ENCODE measurements around the gene RARS1. TPM values are rescaled to one million over a fixed set of nuclear protein-coding genes. Genes with fewer than 3 reads are reported as not detected.

RARS1 gene
- 56.6 TPM for total RNA-seq
- long read RNA-seq, transcript RARS-201 (15 exons, 2,146 nt): major isoform, 42 of 46 reads
- long read RNA-seq, partial matches to known transcripts: 1 of 46 reads
- long read RNA-seq, other reads (novel, unspliced or antisense): 3 of 46 reads

DNA sequence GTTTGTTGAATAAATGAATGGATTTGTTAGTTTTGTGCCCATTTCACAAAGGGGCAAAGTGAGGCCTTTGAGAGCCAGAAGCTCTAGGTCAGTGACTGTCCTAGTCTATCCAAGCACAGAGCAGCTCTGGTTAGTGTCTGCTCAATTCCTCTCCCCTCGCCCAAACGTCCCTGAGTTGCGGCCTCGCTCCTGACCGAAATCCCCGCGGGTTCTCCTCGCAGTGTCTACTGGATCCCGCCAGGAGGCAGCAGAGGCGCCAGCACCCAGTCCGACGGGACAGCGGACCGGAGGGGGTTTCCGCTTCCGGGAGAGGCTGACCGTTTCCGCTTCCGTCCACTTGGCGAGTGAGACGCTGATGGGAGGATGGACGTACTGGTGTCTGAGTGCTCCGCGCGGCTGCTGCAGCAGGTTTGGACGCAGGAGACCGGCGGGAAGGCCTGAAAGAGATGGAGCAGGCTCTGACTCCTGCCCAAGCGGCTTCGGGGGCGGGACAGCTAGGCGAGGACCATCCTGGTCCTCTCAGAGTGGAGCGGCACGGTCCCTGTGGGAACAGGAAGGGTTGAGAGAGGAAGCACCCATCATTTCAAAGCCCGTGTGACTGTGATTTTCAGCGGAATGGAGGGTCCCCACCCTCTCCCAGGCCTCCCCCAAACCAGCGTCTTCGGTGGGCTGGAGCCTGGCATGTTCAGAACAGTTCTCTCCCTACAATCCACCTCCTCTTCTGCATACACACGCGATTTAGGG is at the start of gene RARS1:
TSS of gene RARS1 (plus strand) at position 336 of the 744 bp plus-strand sequence. CDS start at position 364, 28 bp downstream.
- peak within 1 kb of the TSS; percentile 90 for H3K4me3 ChIP-seq
- DNase-seq: peak; percentile 96
- intact Hi-C loops (cut with DNase I): no loop called here
- TF ChIP-seq, protein P1, sequence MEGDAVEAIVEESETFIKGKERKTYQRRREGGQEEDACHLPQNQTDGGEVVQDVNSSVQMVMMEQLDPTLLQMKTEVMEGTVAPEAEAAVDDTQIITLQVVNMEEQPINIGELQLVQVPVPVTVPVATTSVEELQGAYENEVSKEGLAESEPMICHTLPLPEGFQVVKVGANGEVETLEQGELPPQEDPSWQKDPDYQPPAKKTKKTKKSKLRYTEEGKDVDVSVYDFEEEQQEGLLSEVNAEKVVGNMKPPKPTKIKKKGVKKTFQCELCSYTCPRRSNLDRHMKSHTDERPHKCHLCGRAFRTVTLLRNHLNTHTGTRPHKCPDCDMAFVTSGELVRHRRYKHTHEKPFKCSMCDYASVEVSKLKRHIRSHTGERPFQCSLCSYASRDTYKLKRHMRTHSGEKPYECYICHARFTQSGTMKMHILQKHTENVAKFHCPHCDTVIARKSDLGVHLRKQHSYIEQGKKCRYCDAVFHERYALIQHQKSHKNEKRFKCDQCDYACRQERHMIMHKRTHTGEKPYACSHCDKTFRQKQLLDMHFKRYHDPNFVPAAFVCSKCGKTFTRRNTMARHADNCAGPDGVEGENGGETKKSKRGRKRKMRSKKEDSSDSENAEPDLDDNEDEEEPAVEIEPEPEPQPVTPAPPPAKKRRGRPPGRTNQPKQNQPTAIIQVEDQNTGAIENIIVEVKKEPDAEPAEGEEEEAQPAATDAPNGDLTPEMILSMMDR (IDR thresholded peaks at IDR 0.05): peak; percentile 93
- peak; percentile 100 for ATAC-seq
- H3K36me3 ChIP-seq: peaks cover 34% of the 10 kb centered on the region
- H3K9me3 ChIP-seq: no peaks in the 10 kb centered on the region
- peaks cover 13% of the 10 kb centered on the region for H3K4me1 ChIP-seq
- H3K27ac ChIP-seq: peak within 1 kb of the TSS; percentile 58
- H3K27me3 ChIP-seq: no peaks in the 10 kb centered on the region

DNA sequence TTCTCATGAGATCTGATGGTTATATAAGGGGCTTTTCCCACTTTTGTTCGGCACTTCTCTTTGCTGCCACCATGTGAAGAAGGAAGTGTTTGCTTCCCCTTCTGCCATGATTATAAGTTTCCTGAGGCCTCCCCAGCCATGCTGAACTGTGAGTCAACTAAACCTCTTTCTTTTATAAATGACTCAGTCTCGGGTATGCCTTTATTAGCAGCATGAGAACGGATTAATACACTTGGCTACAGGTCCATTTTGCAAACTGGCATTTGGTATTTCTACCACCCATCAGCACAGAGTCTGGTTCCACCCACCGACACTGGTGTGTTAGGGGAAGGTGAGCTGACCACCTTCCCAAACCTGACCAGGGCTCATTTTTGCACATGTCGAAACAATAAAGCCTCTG is 47.9 kb upstream of the RARS1 start:
- H3K9me3 ChIP-seq: no peaks in the 10 kb centered on the region
- intact Hi-C loops (cut with DNase I): no loop called here
- no peak overlapping the region for H3K27ac ChIP-seq
- no peaks in the 10 kb centered on the region for H3K36me3 ChIP-seq
- ATAC-seq (no peak), DNase-seq (no peak)
- TF ChIP-seq, protein P1 (IDR thresholded peaks at IDR 0.05): no peak
- no peaks in the 10 kb centered on the region for H3K27me3 ChIP-seq
- no peak overlapping the region for H3K4me3 ChIP-seq
- no peaks in the 10 kb centered on the region for H3K4me1 ChIP-seq

DNA sequence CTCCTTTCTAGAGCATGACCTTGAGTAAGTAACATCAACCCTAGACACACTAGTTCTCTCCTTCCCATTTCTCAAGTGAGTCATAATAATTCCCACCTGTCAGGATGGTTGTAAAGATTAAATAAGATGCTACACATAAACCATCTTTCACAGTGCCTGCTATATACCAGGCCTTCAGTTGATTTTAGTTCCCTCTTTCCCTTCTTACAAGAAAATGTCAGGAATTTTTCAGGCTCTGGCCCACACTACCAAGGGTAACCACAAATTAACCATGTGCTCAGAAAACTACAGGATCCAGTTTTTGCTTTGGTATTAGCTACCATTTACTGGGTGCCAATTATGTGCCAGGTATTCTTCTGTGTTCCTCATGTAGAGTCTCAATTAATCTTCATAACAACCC is 42.7 kb upstream of the RARS1 start:
- TF ChIP-seq, protein P1 (IDR thresholded peaks at IDR 0.05): no peak
- Histone ChIP-seq H3K4me1 (no peaks in the 10 kb centered on the region), H3K4me3 (no peak overlapping the region), H3K27me3 (no peaks in the 10 kb centered on the region), H3K9me3 (no peaks in the 10 kb centered on the region), H3K27ac (no peak overlapping the region), H3K36me3 (peaks cover 8% of the 10 kb centered on the region)
- ATAC-seq: no peak
- intact Hi-C loops (cut with DNase I): no loop called here
- DNase-seq: no peak

DNA sequence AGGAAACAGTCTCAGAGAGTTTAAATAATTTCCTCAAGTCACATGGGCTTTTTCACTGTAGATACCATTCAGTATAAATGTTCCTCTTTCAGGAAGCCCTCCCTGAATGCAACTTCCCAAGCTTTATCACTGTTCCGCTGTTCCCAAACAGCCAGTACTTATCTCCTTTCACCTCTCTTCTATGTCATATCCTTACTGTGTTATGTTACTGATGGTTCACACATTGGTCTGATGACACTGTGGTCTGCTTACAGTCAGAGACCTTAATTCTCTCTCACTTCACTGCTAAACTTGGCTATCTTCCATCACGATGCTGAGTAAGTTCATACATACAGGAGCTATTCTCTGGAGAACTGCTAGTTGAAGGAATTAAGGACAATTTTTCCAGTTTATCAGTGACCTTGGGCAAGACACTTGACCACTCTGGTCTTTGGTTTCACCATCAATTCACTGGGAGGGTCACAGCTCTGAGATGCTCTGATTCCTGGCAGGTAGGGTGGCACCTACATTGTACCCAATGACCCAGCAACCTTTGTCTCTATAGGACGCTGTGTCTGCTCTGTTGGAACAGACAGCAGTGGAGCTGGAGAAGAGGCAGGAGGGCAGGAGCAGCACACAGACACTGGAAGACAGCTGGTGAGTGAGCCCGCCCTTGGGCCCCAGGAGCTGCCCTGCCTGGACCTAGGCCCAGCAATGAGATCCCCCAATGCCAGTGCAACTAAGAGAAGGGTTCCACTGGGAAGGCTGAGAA is 42.1 kb upstream of the RARS1 start:
- no peaks in the 10 kb centered on the region for H3K4me1 ChIP-seq
- H3K36me3 ChIP-seq: peaks cover 8% of the 10 kb centered on the region
- no peaks in the 10 kb centered on the region for H3K9me3 ChIP-seq
- TF ChIP-seq, protein P1 (IDR thresholded peaks at IDR 0.05): no peak
- H3K27ac ChIP-seq: no peak overlapping the region
- no peak for ATAC-seq
- DNase-seq: no peak
- H3K4me3 ChIP-seq: no peak overlapping the region
- H3K27me3 ChIP-seq: no peaks in the 10 kb centered on the region
- intact Hi-C loops (cut with DNase I): no loop called here

DNA sequence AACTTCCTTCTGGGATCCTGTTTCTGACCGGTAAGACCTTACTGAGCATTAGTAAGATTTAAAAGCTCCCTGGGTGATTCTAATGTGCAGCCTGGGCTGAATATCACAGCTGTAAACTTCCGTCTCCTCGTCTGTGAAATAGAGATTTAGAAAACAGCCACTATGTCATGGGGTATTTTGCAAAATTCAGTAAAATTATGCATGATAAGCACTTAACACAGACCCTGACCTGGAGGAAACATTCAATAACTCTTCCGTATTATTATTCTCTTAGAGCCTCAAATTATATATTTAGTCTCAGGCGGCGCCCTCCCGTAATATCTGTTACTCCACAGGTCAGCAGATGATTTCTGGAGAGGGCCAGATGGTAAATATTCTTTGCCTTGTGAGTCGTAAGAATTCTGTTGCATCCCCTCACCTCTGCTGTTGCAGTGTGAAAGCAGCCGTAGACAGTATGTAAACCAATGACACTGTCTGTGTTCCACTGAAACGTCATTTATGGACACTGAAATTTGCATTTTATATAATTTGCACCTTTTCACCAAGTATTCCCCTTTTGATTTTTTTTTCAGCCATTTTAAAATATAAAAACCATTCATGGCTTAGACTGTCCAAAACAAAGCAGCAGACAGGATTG is 39.2 kb upstream of the RARS1 start:
- Histone ChIP-seq H3K27me3 (no peaks in the 10 kb centered on the region), H3K36me3 (peaks cover 8% of the 10 kb centered on the region), H3K4me1 (no peaks in the 10 kb centered on the region), H3K4me3 (no peak overlapping the region), H3K9me3 (no peaks in the 10 kb centered on the region), H3K27ac (no peak overlapping the region)
- no peak for DNase-seq
- intact Hi-C loops (cut with DNase I): no loop called here
- TF ChIP-seq, protein P1 (IDR thresholded peaks at IDR 0.05): no peak
- no peak for ATAC-seq

Measured in upper lobe of right lung (tissue), 1 donor.